ENCODE data around the gene CMSS1. TPM values are rescaled to one million over a fixed set of nuclear protein-coding genes. Genes with fewer than 3 reads are reported as not detected.

Gene CMSS1
- total and polyA plus RNA-seq, 11 donors, result 13.5 to 48.4 (median 34.8) TPM

DNA sequence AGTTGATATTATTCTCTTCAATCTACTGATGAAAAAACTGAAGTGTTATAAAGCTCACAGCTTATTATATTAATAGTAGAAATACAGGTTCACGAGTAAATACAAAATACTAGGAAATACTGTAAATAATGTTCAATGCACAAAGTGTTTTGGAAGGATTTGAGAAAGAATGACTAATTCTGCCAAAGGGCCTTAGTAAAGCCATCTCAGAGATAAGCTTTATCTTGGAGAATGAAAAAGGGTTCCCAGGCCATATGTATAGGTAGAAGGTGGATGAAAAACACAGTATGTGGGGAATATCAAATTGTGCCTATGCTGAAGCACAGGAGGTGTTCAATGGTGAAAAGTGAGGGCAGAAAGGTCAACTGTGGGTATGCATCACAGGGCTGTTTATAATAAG, 123.5 kb downstream of the CMSS1 start:
- H3K36me3 ChIP-seq, result no peaks in the 10 kb centered on the region
- 86 to 93% (median 89%) methylated on average over 1 of the region's 1 CpG for WGBS, 4 donors
- no peak overlapping the region for H3K4me3 ChIP-seq
- peak overlapping the region in 2 of 12 donors; percentile 33 to 66 for H3K27ac ChIP-seq
- ATAC-seq (no peak), DNase-seq (no peak)
- no peaks in the 10 kb centered on the region for H3K27me3 ChIP-seq
- TF ChIP-seq CTCF (IDR thresholded peaks at IDR 0.05) (no peak), POLR2A (IDR thresholded peaks at IDR 0.05) (no peak)
- peaks cover 4 to 58% (median 48%) of the 10 kb centered on the region in 12 donors for H3K4me1 ChIP-seq
- H3K9me3 ChIP-seq, result no peaks in the 10 kb centered on the region
- intact Hi-C loops (cut with DNase I), result loop anchor here in 3 of 10 donors (5.0 to 10.0 kb wide), 2 partner anchors 64 to 91 kb away; no protein-coding TSS in a partner anchor

DNA sequence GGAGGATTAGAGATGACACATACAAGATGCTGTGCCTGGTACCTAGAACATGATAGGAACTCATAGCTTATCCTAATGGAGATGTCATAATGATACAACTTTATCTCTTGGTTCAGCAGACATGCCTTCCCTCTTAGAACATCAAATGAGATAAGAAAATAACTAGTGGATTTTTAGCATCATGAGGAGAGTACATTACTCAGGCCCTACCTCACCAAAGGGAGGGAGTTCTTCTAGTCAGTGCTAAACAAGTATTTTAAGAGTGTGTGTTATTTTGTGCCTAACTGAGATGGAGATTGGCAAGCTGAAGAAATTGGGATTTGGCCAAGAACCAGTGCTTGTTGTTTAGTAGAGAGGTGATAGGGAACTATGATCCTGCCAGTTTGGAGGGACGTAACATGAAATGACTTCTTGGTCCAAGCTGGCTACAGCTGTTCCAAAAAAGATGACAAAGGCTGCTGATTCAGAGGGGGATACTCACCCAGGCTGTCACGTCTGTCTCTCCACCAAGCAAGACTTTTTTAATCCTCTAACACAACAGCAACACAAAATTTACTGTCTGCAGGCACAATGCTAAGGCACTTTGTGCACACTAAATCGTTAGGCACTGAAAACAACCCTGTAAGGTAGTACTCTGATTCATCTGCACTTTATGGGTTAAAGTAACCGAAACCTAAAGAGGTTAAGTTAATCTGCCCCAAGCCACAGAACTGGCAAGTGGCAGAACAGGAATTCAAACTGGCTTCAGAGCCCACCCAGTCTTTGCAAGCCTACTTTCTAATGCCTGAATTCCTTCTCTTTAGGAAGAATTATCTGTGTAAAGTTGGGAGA, 126.5 kb downstream of the CMSS1 start:
- intact Hi-C loops (cut with DNase I), result loop anchor here in 3 of 10 donors (5.0 to 10.0 kb wide), 2 partner anchors 61 to 88 kb away; no protein-coding TSS in a partner anchor
- WGBS, 4 donors, result 58 to 68% (median 61%) methylated on average over 4 of the region's 4 CpGs

GRCh38 chr3:99945328-99945995, 127.8 kb downstream of the CMSS1 start:
- ATAC-seq (peak; percentile 44 to 62 (median 54)), DNase-seq (peak in 2 of 5 donors; percentile 37 to 41)
- Histone ChIP-seq H3K36me3 (no peaks in the 10 kb centered on the region), H3K4me3 (no peak overlapping the region), H3K27ac (peak overlapping the region in 10 of 12 donors; percentile 3 to 79 (median 28)), H3K27me3 (no peaks in the 10 kb centered on the region), H3K4me1 (peaks cover 0 to 52% (median 39%) of the 10 kb centered on the region in 12 donors), H3K9me3 (no peaks in the 10 kb centered on the region)
- no peak for TF ChIP-seq POLR2A (IDR thresholded peaks at IDR 0.05)
- TF ChIP-seq CTCF (IDR thresholded peaks at IDR 0.05), result no peak
- 31 to 41% (median 35%) methylated on average over 5 of the region's 5 CpGs for WGBS, 4 donors
- intact Hi-C loops (cut with DNase I), result loop anchor here in 2 of 10 donors (10.0 kb wide), 1 partner anchor 59 kb away; no protein-coding TSS in a partner anchor

More for the DNA sequence above, 126.5 kb downstream of the CMSS1 start:
- H3K4me1 ChIP-seq, result peaks cover 0 to 59% (median 42%) of the 10 kb centered on the region in 12 donors
- peak; percentile 48 to 87 (median 75) for ATAC-seq
- DNase-seq, result no peak
- no peak overlapping the region for H3K4me3 ChIP-seq
- H3K36me3 ChIP-seq, result no peaks in the 10 kb centered on the region
- H3K27me3 ChIP-seq, result no peaks in the 10 kb centered on the region
- H3K9me3 ChIP-seq, result no peaks in the 10 kb centered on the region
- H3K27ac ChIP-seq, result peak overlapping the region in 9 of 12 donors; percentile 2 to 79 (median 30)
- no peak for TF ChIP-seq POLR2A (IDR thresholded peaks at IDR 0.05)
- no peak for TF ChIP-seq CTCF (IDR thresholded peaks at IDR 0.05)

DNA sequence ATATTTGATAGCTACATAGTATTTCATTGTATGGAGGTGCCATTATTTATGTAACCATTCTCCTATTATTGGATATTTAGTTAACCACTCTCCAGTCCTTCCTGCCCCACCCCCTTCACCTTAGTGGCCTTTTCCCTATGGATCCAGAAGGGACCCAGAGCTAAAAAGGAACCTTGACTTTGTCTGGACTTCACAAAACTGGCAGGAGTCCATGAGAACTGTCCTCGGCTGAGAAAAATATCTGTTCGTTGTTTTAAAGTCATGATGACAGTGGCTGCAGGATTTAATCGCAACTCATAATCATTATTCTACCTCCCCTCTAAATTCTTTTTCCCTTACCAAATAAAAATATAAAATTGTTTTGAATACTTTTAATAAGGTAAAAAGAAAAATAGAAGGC, 129.7 kb downstream of the CMSS1 start:
- 31 to 55% (median 35%) methylated on average over 3 of the region's 3 CpGs for WGBS, 4 donors
- intact Hi-C loops (cut with DNase I), result loop anchor here in 2 of 10 donors (10.0 kb wide), 1 partner anchor 57 kb away; no protein-coding TSS in a partner anchor

More for the DNA sequence above, 129.7 kb downstream of the CMSS1 start:
- H3K4me1 ChIP-seq, result peaks cover 0 to 52% (median 38%) of the 10 kb centered on the region in 12 donors
- TF ChIP-seq CTCF (IDR thresholded peaks at IDR 0.05) (no peak), POLR2A (IDR thresholded peaks at IDR 0.05) (no peak)
- no peak for DNase-seq
- no peaks in the 10 kb centered on the region for H3K36me3 ChIP-seq
- no peak overlapping the region for H3K4me3 ChIP-seq
- no peaks in the 10 kb centered on the region for H3K9me3 ChIP-seq
- H3K27ac ChIP-seq, result no peak overlapping the region
- no peaks in the 10 kb centered on the region for H3K27me3 ChIP-seq
- ATAC-seq, result no peak

Data from heart left ventricle (tissue), 16 donors.